Hematopoietic multipotent progenitor cell treated with erythropoietin and hydrocortisone succinate and interleukin-3 and kit ligand, for 6 days (in vitro differentiated cells): ENCODE measurements around the gene GAGE2A.
"Not testable (repeated sequence)": the region's sequence is repeated elsewhere in the genome, so short reads cannot be mapped to it uniquely, and the experiment has no call there.

ENCODE experiments used
- DNase-seq: peaks from one replicate; pipeline ENCODE4 v3.0.0-alpha.2; 2015

The GAGE2A gene

GRCh38 chrX:49589196-49589595, at the start of gene GAGE2A:
Gene GAGE2A (plus strand): TSS chrX:49589496. CDS start chrX:49590651, 1,155 bp downstream.
- not testable (repeated sequence) for DNase-seq

- DNase-seq: not testable (repeated sequence)
Observed at GRCh38 chrX:49541433-49541832, 47.9 kb upstream of the GAGE2A start, which contains the start of gene GAGE12D. Gene GAGE12D (plus strand): TSS chrX:49541733. CDS start chrX:49542888, 1,155 bp downstream.

GRCh38 chrX:49550989-49551388, 38.3 kb upstream of the GAGE2A start, which contains the start of gene GAGE12E:
Gene GAGE12E (plus strand): TSS chrX:49551289. CDS start chrX:49552444, 1,155 bp downstream.
- DNase-seq: not testable (repeated sequence)

GRCh38 chrX:49560542-49560941, 28.8 kb upstream of the GAGE2A start, which contains the start of gene GAGE12F:
Gene GAGE12F (plus strand): TSS chrX:49560842. CDS start chrX:49561997, 1,155 bp downstream.
- DNase-seq: not testable (repeated sequence)

GRCh38 chrX:49568728-49569127, 20.6 kb upstream of the GAGE2A start:
- DNase-seq: not testable (repeated sequence)

GRCh38 chrX:49569152-49569551, 20.1 kb upstream of the GAGE2A start:
- not testable (repeated sequence) for DNase-seq

- DNase-seq: not testable (repeated sequence)
Observed at GRCh38 chrX:49570100-49570499, 19.2 kb upstream of the GAGE2A start, which contains the start of gene GAGE12G. Gene GAGE12G (plus strand): TSS chrX:49570400. CDS start chrX:49571555, 1,155 bp downstream.

- DNase-seq: not testable (repeated sequence)
Observed at GRCh38 chrX:49579649-49580048, 9.6 kb upstream of the GAGE2A start, which contains the start of gene GAGE12H. Gene GAGE12H (plus strand): TSS chrX:49579949. CDS start chrX:49581104, 1,155 bp downstream.

GRCh38 chrX:49589769-49590478, 628 bp downstream of the GAGE2A start:
- not testable (repeated sequence) for DNase-seq

- not testable (repeated sequence) for DNase-seq
Observed at GRCh38 chrX:49590488-49590887, 1.2 kb downstream of the GAGE2A start.

GRCh38 chrX:49598720-49599119, 9.4 kb downstream of the GAGE2A start, which contains the start of gene GAGE1:
Gene GAGE1 (plus strand): TSS chrX:49599020. CDS start chrX:49600175, 1,155 bp downstream.
- not testable (repeated sequence) for DNase-seq

GRCh38 chrX:49610718-49611310, 21.5 kb downstream of the GAGE2A start:
- DNase-seq: no peak

GRCh38 chrX:49618574-49618973, 29.3 kb downstream of the GAGE2A start:
- no peak for DNase-seq

GRCh38 chrX:49627086-49627777, 37.9 kb downstream of the GAGE2A start:
- peak; percentile 49 for DNase-seq

GRCh38 chrX:49644991-49645637, 55.8 kb downstream of the GAGE2A start:
- no peak for DNase-seq
